ENCODE data around the gene DDI2.

- peak in 4 of 7 experiments; percentile 13 to 38 (median 22) for TF ChIP-seq CTCF (IDR thresholded peaks at IDR 0.05)
- no peak for TF ChIP-seq POLR2A (IDR thresholded peaks at IDR 0.05)
Observed at GRCh38 chr1:15584489-15585363, 32.5 kb upstream of the DDI2 start, which contains the start of gene AGMAT.

Measured in body of pancreas (tissue), 4 donors.